Right ventricle myocardium inferior (tissue), 1 donor: ENCODE data around the gene TFAP2D. TPM values are rescaled to one million over a fixed set of nuclear protein-coding genes. Genes with fewer than 3 reads are reported as not detected.

Experiments used
- ATAC-seq: fragments of 200-7000 bp; cut with Tn5 transposase; one replicate; pipeline ENCODE4 v1.9.1; 2020; ENCODE audit warnings: mild to moderate bottlenecking, moderate library complexity
- DNase-seq: peaks from one replicate; pipeline ENCODE4 v3.0.0; 2021; ENCODE audit errors: missing footprints
- intact Hi-C: fragments of 100-400 bp; cut with DNase I; formaldehyde crosslinking; loops from one replicate; pipeline ENCODE4 v1.11.0; 2022
- total RNA-seq: library from RNA; stranded (reverse); fragmentation: NEBNext Ultra II Directional; extraction: Animal tissue kit (Norgen Biotek cat#: 25700); gene quantifications from one replicate; pipeline ENCODE4 v1.2.1, GENCODE V29; 2021
- donor health status: DM: no; HTN: yes; CAD: no; lungs with severe emphysema.

Gene TFAP2D
- total RNA-seq, 1 donor from 2014 or later, result not detected

DNA sequence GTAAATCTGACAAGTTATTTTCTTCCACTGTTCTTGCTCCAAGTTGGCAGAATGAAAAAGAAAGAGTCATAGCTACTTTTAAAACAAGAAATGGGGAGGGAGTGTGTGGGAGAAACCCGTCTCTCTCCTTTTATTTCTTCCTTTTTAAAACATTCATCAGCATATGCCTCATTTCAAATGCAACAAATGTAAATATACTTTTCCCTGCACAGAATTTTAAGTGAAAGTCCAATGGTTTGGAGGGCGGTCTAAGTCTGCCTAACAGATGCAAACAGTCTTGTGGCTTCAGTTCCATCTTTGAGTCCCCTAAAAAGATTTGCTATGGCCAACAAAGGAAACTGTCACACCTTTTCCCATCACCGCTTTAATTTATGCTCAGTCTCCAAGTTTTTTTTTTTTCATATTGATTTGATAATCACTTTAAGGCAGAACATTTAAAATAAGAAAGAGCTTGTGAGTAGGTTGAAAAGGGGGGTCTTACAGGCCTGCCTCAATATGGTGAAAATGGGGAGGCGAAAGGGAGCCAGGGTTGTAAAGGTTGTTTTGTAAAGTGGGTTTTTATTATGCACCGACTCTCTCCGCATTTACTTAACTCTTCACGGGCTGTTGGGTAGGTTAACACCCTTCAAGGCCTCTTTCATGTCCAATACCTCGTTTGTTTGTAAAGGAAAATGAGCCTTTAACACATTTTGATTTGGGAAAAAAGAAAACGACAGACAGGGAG, 4.6 kb downstream of the TFAP2D start:
- ATAC-seq (no peak), DNase-seq (no peak)
- intact Hi-C loops, result no loop called here

DNA sequence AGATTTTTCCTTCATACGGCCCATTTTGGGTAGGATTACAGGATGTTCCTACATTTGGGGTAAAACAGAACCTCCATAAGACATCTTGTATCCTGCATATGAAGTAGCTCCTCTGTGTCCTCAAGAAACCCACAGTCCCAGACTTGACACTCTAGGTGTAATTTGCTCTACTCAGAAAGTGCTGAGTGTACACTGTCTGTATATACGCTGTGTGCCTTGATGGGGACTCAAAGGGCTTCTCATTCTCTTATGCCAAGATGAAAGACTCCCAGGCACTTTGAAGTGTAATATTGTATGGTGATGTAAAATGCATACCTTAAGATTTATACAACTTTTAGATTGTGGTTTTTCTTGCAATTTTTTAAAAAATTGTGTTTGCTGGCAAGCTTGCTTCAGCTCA, 5.2 kb downstream of the TFAP2D start:
- DNase-seq, result no peak
- intact Hi-C loops, result no loop called here
- no peak for ATAC-seq

DNA sequence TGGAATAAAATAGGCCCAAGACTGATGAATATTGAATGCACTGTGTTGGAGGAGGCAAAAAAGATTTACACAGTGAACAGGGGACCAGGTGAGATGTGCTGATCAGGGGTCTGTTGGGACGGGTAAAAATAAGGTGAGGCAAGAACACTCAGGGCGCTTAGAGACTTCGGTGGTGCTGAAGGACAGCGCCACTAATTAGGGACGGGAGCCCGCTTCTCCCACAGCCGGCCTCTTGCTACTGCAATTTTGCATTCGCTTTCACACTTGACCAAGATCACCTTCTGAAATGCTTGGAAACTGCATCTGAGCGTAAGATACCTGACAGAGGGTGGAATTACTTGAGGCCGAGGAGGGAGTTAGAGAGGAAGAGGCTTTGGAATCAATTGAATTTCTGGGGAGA, 7.3 kb downstream of the TFAP2D start:
- ATAC-seq (no peak), DNase-seq (no peak)
- intact Hi-C loops, result no loop called here

DNA sequence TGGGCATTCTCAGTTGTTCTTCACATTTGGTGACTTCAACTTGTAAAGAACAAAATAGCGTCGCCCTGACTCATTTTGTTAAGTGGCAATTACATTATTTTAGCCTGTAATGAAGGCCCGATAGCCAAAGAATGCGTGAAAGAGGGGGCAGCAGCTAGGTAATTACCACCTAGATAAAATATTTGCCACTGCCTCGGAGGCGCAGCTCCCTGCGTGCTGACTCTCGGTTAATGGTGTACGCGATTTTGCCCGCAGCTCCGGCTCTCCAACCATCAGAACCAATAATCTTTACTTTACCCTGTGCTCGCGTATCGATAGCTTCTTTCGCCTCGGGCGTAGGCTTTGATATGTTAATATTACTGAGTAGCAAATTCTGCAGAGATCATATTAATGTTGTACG, 8.7 kb downstream of the TFAP2D start:
- ATAC-seq (no peak), DNase-seq (no peak)
- intact Hi-C loops, result no loop called here

DNA sequence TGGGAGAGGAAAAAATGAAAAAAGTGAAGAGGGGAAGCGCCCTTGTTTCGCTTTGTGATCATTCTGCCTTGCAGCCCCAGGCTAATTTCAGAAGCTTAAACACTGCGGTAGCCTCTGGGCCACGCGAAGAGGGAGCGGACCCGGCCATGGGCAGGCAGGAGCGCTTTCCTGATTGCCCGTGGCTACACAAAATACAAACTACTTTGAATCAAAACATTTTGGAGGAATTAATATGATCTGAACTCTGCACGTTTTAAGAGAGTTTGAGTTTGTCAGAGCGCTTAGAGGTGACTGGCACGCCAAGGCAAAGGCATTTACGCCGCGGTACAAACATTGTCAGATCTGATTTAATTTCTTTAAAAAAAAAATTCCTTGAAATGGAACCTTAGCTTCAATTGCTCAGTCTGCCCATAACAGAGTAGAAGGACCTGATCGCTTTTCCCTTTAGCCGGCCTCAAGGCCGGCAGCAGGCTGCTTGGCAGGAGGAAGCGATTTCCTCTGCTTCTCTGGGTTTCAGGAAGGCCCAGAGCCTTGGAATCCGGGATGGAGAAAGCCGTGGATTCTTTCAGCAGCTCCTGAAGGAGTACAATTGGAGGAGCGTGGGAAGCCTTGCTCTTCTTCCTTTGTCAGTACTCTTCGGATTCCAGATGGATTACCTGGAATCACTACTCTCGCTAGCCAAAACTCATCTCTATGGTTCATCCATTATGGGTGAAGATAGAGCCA, 9.7 kb downstream of the TFAP2D start:
- intact Hi-C loops, result no loop called here
- no peak for DNase-seq
- no peak for ATAC-seq

DNA sequence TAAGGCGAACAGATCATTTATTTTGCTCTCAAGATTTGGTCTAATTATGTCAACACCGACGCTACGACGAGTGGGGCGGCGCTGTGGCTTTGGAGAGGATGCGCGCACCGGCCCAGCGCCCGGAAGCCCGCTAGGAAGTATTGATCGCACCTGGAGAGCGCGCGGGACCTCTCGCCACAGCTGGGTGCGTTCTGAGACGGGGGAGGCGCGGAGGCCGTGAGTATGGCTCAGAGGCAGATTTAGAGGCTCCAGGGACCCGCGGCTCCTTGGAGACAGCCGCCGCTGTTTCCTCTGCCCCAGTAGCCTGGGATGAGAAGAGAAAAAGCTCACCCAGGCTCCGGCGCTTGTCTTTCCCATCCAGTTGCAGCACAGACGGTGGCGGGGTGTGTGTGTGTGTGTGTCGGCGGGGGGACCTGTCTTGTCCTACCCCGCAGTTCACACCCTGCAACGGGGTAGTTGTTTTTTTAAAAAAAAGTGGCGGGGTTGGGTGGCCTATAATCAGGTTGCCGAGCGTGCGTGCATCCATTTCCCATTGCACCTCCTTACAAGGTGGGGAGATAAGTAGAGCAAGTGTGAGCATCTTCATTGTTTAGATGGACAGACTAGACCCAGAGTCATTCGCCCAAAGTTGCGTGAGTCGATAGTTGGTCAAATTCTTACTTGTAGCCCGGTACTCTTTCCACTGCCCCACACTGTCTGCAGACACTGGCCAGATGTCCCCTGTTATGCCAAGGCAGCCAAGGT, 11.2 kb downstream of the TFAP2D start:
- ATAC-seq, result no peak

DNA sequence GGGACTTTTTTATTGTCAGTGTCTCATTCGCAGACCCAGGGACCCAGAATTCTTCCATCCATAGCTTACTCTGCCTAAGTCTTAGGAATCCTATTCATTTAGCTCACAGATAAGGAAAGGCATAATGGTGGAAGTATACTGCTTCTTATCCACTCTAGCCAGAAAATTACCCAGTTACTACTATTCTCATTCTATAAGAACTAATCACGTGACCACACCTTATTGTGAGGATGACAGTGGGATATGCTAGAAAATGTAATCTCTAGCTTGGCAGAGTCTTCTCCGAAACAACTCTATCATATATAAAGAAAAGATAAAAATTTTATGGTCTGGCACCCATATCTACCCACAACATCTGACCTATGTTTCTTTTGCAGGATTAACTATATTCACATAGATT, 21.2 kb downstream of the TFAP2D start:
- DNase-seq (no peak), ATAC-seq (no peak)
- intact Hi-C loops, result no loop called here

More for the DNA sequence above, 11.2 kb downstream of the TFAP2D start:
- no peak for DNase-seq
- intact Hi-C loops, result no loop called here

DNA sequence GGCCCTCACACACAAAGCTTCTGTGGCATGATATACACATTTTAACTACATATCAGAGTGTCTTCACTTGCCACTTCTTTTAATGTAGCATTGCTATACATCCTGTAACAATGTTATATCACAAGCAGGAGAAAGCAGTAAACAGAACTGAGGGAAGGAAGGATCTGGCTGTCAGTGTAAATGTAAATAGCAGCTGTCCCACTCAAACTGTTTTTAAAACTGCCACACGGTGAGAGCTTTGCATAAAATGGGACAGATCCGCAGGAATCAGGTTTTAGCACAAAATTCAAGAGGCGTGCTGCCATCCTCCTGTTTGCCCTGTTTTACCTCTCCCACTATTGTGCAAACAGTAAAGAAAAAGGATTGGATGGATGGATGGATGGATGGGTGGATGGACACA, 28.8 kb downstream of the TFAP2D start:
- intact Hi-C loops, result no loop called here
- no peak for DNase-seq
- no peak for ATAC-seq

DNA sequence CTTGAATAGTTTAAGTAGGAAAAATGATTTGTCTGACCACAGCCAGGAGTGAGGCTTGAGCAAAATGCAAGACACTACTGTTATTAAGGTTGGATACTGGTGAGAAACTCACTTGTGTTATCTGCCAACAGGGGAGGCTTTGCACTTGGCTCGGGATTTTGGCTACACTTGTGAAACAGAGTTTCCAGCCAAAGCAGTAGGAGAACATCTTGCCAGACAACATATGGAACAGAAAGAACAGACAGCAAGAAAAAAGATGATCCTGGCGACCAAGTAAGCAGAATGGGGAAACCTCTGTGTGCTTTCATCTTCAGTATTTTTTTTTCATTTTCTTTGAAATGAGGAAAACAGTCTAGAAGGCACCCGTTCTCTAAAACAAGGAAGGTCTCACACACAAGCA, 31.6 kb downstream of the TFAP2D start:
- no peak for DNase-seq
- intact Hi-C loops, result no loop called here

DNA sequence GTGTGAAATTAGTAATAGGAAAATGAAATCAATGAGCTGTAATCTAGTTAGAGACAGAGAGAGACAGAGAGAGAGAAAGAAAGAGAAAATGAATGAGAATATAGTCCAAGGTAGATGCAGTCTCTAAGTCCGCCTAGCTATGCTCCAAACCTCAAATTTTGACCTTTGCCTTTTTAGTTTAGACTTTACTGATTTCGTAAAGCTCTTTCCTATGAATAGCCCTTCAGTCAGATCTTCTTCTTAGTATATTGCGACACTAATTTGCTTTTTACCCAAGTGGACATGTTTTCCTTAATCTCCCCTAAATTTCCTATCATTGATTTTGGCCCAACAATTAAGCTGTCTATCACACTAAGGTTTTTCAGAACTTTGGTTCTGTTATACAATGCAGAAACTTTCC, 49.5 kb downstream of the TFAP2D start:
- DNase-seq (no peak), ATAC-seq (no peak)
- intact Hi-C loops, result no loop called here

More for the DNA sequence above, 31.6 kb downstream of the TFAP2D start:
- no peak for ATAC-seq

DNA sequence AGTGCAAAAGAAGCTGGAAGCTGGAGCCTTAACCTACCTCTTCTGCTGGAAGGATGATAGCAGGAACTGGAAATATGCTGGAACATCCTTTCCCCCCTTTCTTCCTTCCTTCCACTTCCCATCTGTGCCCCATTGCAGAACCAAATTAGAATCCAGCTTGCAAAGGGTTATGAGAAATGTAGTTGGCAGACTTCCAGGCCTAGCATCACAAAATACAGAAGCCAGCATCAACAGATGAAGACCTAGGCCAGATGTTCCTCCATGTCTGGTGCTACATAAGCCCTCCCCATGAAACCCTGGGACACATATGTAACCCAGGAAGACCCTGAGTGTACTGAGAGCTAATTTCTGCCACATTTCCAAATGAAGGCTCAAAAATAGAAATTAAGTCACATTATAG, 65.4 kb downstream of the TFAP2D start:
- intact Hi-C loops, result no loop called here
- ATAC-seq, result no peak
- DNase-seq, result no peak

DNA sequence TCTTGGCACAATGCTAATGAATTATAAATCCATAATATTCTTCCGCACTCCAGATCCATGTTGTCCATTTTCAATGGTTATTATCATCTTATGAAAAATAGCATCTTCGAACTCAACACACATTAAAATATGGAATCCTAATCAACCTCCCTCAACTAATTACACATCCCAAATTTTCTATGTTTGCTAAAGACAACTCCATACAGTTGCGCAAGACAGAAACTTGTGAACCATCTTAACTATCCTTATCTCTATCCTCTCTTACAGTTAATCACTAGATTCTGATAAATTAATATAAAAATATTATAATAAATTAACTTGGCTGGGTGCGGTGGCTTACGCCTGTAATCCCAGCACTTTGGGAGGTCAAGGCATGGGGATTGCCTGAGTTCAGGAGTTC, 67.1 kb downstream of the TFAP2D start:
- ATAC-seq (no peak), DNase-seq (no peak)
- intact Hi-C loops, result no loop called here

DNA sequence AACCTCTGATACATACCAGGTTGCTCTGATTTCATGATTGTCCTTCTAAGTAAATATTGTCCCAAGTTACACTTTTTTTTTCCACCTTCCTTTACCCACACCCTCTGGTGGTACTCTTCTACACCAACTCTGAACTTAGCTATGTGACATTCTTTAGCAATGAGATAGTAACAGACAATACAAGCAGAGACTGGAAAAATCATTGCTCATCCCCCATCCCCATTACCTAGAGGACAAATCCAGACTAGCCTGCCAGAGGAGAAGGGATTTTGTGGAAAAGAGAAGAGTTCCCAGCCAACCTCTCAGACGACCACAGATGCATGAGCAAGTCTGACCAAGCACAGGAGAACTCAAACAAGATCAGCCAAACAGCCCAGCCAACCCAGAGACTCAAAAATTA, 72.6 kb downstream of the TFAP2D start:
- no peak for ATAC-seq
- intact Hi-C loops, result no loop called here
- DNase-seq, result no peak

DNA sequence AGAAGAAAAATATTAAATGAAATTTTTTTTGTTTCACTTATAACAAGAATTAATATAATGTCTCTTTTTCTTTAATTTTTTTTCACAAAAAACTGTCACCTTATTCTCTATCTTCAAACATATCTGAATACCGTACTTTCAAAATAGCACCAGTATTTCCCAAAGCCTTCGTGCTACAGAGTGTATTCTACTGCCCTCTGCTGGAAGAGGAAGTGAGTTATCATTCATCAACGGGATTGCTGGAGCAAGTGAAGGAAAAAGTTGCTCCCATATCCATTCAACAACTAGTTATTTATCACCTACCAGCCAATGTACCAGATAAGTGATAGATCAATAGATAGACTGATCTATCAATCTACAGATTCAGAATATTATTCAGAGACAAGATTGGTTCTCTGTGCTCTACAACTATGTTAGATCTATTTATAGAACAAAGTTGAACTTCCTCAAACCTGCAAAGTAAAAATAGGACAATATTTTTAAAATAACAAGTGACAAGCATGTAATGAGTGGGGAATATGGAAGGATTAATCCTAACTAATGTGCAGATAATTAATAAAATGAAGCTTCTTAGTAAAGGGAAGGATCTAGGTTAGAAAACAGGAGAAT, 78.7 kb downstream of the TFAP2D start:
- ATAC-seq (no peak), DNase-seq (no peak)
- intact Hi-C loops, result no loop called here

DNA sequence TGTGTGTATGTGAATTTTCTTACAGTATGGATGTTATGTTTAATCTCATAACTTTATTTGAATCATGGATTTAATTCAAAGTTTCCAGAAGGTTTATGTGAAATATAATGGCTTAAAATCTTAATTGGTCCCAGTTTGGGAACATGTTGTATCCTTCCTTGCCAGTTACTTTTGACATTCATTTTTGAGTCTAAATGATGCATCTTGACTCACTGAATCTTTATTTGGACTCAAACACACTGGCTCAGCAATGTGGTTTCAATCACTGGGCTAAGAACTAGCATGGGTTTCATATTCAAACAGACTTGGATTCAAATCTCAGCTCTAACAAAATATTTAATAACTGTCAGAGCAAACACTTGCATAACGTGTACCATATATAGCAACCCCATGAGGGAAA, 79.4 kb downstream of the TFAP2D start:
- intact Hi-C loops, result no loop called here
- ATAC-seq, result no peak
- DNase-seq, result no peak

DNA sequence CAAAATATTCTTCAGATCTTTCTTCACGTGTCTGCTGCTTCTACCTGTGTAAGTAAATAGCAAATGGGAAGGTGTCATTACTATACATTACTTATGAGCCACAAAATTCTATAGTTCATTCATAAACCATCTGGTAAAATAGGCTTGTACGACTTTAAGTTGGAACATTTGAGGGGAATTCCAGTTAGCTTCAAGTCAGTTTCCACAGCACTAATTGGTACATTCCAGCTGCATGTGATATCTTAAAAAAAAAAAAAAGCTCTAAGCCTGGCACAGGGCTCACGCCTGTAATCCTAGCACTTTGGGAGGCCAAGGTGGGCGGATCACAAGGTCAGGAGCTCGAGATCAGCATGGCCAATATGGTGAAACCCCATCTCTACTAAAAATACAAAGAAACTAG, 82.2 kb downstream of the TFAP2D start:
- no peak for ATAC-seq
- intact Hi-C loops, result no loop called here
- no peak for DNase-seq

DNA sequence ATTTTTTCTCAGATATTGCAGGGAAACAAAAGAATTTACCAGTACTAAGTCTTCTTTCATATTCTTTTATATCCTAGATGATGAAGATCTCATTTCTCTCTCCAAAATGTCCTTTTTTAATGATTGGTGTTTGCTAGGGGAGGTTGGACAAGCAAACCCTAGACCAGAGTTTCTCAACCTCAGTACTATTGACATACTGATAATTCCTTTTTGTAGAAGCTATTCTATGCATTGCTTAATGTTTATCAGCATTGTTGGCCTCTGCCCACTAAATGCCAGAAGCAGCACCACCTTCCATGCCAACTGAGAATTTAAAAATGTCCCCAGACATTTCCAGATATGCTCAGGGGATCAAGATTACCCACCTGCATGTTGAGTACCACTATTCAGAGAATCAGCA, 91.0 kb downstream of the TFAP2D start:
- DNase-seq, result no peak
- intact Hi-C loops, result no loop called here
- no peak for ATAC-seq

DNA sequence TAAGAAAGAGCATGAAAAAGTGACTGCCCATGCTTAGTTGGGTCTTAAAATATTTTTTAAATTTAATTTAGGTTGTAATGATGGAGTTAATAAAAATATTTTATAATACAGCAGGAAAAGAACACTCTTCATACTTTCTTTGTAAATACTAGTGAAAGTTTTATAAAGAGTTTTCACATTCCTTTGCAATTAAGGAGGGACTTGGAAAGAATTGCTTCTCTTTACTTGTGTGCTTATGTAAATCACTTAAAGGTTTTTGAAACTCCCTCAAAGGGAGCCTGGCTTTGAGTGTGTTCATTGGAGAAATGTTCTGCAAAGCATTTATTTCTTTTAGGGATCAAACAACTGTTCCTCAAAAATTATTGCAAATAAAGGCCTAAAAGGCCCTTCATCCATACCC, 93.7 kb downstream of the TFAP2D start:
- no peak for DNase-seq
- intact Hi-C loops, result no loop called here

DNA sequence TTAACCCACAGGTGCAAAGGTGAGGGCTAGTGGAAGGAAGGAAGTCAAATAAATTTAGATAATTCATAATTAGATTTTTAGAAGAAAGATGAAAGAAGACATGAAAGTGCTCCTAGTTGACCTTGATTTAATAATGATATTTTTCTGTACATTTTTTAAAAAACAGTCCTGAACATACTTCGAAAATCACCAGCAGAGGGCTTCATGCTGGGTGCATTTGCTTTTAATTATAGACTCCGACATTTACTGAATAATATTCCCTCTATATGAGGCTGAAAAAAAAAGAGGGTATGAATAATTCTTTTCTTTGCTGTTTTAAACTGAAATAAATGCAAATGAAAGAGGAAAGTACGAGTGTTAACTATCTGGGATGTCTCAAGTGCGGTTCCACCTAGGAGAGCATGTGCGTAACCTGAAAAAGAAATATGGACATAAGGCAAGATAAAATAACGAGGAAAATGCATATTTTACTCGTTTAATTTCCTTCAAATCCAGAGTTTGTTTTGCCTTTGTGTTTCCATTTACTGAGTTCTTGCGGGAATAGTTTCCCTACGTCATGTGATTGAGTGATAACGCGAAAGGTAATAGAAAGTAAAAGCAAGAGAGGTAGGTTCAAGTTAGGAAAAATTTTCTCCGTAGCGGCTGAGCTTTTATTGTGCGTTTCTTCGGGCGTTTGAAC, 102.2 kb downstream of the TFAP2D start:
- DNase-seq, result no peak
- ATAC-seq, result no peak
- intact Hi-C loops, result loop anchor here (2.0 to 5.0 kb wide), 2 partner anchors 1143 to 1207 kb away; no protein-coding TSS in a partner anchor

More for the DNA sequence above, 93.7 kb downstream of the TFAP2D start:
- ATAC-seq, result no peak
